Putamen (tissue), 1 donor: ENCODE results near the gene SLC2A6.

Source experiments
- DNase-seq: peaks from one replicate; pipeline ENCODE4 v3.0.0-alpha.2; 2016; ENCODE audit warnings: low spot score

Gene SLC2A6

GRCh38 chr9:133478851-133479711 is at the start of gene SLC2A6:
TSS of gene SLC2A6 (minus strand) at chr9:133479099. CDS start at chr9:133479059, 40 bp downstream.
- DNase-seq = peak; percentile 90

GRCh38 chr9:133528001-133528875 is 49.3 kb upstream of the SLC2A6 start:
- no peak for DNase-seq

- no peak for DNase-seq
Observed at GRCh38 chr9:133527444-133527920, 48.6 kb upstream of the SLC2A6 start.

- peak; percentile 84 for DNase-seq
Observed at GRCh38 chr9:133526721-133527321, 47.9 kb upstream of the SLC2A6 start.

GRCh38 chr9:133525677-133526076 is 46.8 kb upstream of the SLC2A6 start:
- DNase-seq = no peak

- no peak for DNase-seq
Observed at GRCh38 chr9:133524679-133525228, 45.9 kb upstream of the SLC2A6 start, which contains the start of gene MYMK. TSS of gene MYMK (minus strand) at chr9:133524959. CDS start at chr9:133524844, 115 bp downstream.

- DNase-seq = no peak
Observed at GRCh38 chr9:133524146-133524545, 45.2 kb upstream of the SLC2A6 start.

GRCh38 chr9:133523106-133523505 is 44.2 kb upstream of the SLC2A6 start:
- no peak for DNase-seq

- no peak for DNase-seq
Observed at GRCh38 chr9:133522073-133522910, 43.4 kb upstream of the SLC2A6 start.

- DNase-seq = peak; percentile 75
Observed at GRCh38 chr9:133521122-133522072, 42.5 kb upstream of the SLC2A6 start.

- DNase-seq = no peak
Observed at GRCh38 chr9:133520121-133520835, 41.4 kb upstream of the SLC2A6 start.

GRCh38 chr9:133519693-133520092 is 40.8 kb upstream of the SLC2A6 start:
- no peak for DNase-seq

GRCh38 chr9:133518706-133519449 is 40.0 kb upstream of the SLC2A6 start:
- DNase-seq = no peak

- DNase-seq = no peak
Observed at GRCh38 chr9:133518200-133518599, 39.3 kb upstream of the SLC2A6 start.

GRCh38 chr9:133517711-133518110 is 38.8 kb upstream of the SLC2A6 start:
- DNase-seq = no peak

- no peak for DNase-seq
Observed at GRCh38 chr9:133516961-133517350, 38.1 kb upstream of the SLC2A6 start.

- DNase-seq = no peak
Observed at GRCh38 chr9:133516256-133516960, 37.5 kb upstream of the SLC2A6 start.
